ENCODE results near the gene MYG1. TPM values are rescaled to one million over a fixed set of nuclear protein-coding genes. Genes with fewer than 3 reads are reported as not detected.

The MYG1 gene, protein sequence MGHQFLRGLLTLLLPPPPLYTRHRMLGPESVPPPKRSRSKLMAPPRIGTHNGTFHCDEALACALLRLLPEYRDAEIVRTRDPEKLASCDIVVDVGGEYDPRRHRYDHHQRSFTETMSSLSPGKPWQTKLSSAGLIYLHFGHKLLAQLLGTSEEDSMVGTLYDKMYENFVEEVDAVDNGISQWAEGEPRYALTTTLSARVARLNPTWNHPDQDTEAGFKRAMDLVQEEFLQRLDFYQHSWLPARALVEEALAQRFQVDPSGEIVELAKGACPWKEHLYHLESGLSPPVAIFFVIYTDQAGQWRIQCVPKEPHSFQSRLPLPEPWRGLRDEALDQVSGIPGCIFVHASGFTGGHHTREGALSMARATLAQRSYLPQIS
- total RNA-seq: 10 to 100 TPM; 35.4 to 54.9 (median 38.0) TPM
- long read RNA-seq, donor 1, transcript C12orf10-201 (7 exons, 1,192 nt): major isoform, 68 of 79 reads
- long read RNA-seq, donor 1, transcript C12orf10-208 (4 exons, 813 nt): minor isoform, 7 of 79 reads
- long read RNA-seq, donor 1, partial matches to known transcripts: 0 of 79 reads
- long read RNA-seq, donor 1, other reads (novel, unspliced or antisense): 0 of 79 reads
- long read RNA-seq, donor 2, transcript C12orf10-201 (7 exons, 1,192 nt): major isoform, 39 of 42 reads
- long read RNA-seq, donor 2, partial matches to known transcripts: 0 of 42 reads
- long read RNA-seq, donor 2, other reads (novel, unspliced or antisense): 1 of 42 reads

DNA sequence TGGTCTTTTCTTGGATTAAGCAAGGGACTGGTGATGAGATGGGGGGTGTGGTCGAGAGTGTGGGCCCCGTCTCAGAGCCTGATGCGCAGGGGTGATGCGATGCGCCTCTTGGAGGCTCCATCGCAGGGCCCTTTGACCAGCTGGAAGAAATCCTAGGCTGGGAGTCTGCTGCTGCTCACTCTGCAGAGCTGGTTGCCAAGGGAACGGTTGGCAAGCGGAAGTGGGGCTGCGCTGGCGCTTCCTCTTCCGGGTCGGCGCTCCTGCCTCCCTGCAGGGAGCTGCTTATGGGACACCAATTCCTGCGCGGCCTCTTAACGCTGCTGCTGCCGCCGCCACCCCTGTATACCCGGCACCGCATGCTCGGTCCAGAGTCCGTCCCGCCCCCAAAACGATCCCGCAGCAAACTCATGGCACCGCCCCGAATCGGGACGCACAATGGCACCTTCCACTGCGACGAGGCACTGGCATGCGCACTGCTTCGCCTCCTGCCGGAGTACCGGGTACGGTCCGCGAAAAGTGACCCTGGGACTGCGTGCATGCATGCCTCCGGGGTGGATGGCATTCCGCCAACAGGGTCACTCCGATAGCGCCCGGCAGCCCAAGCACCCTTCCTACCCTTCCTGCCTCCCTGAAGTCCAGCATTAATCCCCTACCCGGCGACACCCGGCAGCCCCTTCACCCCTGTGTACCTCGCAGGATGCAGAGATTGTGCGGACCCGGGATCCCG, at the start of gene MYG1:
Gene MYG1 (plus strand): TSS at position 242 of the 727 bp plus-strand sequence. CDS start 43 bp downstream, at position 285.
- H3K4me1 ChIP-seq (ENCODE audit: low read depth): peaks cover 21% of the 10 kb centered on the region
- TF ChIP-seq, protein P1, sequence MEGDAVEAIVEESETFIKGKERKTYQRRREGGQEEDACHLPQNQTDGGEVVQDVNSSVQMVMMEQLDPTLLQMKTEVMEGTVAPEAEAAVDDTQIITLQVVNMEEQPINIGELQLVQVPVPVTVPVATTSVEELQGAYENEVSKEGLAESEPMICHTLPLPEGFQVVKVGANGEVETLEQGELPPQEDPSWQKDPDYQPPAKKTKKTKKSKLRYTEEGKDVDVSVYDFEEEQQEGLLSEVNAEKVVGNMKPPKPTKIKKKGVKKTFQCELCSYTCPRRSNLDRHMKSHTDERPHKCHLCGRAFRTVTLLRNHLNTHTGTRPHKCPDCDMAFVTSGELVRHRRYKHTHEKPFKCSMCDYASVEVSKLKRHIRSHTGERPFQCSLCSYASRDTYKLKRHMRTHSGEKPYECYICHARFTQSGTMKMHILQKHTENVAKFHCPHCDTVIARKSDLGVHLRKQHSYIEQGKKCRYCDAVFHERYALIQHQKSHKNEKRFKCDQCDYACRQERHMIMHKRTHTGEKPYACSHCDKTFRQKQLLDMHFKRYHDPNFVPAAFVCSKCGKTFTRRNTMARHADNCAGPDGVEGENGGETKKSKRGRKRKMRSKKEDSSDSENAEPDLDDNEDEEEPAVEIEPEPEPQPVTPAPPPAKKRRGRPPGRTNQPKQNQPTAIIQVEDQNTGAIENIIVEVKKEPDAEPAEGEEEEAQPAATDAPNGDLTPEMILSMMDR (IDR thresholded peaks at IDR 0.05): no peak
- H3K36me3 ChIP-seq (ENCODE audit: low read depth): no peaks in the 10 kb centered on the region
- peak within 1 kb of the TSS; percentile 59 for H3K4me3 ChIP-seq
- intact Hi-C loops (cut with DNase I, micrococcal nuclease): no loop called here
- ATAC-seq (peak; percentile 90), DNase-seq (peak; percentile 92 to 95 (median 93))
- H3K9me3 ChIP-seq: no peaks in the 10 kb centered on the region

DNA sequence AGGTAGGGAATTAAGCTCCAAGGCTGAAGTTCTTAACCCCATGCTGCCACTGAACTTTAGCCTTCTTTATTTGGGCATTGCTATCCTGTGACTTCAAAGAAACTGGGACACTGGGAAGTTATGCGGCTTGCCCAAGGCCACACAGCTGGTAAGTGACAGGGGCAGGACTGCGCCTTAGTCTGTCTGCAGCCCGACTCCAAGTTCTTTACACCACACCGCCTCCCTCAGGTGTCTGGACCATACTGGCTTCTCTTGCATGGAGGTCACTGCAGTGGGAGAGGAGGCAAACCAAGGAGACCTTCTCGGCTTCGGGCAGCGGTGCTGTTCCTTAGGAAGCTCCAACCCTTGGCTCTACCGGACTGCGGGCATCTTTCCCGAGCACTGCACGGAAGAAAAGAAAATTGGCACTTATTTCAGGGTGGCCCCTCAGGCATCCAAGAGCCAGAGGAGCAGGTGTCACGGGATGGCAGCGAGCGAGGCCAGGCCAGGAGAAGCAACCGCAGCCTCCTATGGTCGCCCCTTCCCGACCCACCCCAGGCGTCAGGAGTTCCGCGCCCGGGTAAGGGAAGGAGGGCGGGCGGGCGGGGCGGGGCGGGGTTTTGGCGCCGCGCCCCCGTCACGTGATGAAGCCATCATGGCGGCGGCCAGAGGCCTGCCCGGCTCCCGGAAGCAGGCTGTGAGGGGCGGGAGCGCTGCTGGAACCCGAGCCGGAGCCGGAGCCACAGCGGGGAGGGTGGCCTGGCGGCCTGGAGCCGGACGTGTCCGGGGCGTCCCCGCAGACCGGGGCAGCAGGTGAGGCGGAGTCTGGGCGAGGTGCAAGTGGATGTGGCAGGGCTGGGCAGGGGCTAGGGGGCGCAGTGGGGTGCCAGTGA, 47.8 kb upstream of the MYG1 start:
- DNase-seq (peak; percentile 79 to 88 (median 88)), ATAC-seq (peak; percentile 92)
- no peaks in the 10 kb centered on the region for H3K9me3 ChIP-seq
- TF ChIP-seq, protein P1 (IDR thresholded peaks at IDR 0.05): peak; percentile 22
- peak overlapping the region; percentile 81 for H3K4me3 ChIP-seq
- peaks cover 13% of the 10 kb centered on the region for H3K4me1 ChIP-seq (ENCODE audit: low read depth)
- no peaks in the 10 kb centered on the region for H3K36me3 ChIP-seq (ENCODE audit: low read depth)
- intact Hi-C loops (cut with DNase I, micrococcal nuclease): loop anchor here in 1 of 2 donors (5.0 kb wide), 1 partner anchor 39 kb away; no protein-coding TSS in a partner anchor

DNA sequence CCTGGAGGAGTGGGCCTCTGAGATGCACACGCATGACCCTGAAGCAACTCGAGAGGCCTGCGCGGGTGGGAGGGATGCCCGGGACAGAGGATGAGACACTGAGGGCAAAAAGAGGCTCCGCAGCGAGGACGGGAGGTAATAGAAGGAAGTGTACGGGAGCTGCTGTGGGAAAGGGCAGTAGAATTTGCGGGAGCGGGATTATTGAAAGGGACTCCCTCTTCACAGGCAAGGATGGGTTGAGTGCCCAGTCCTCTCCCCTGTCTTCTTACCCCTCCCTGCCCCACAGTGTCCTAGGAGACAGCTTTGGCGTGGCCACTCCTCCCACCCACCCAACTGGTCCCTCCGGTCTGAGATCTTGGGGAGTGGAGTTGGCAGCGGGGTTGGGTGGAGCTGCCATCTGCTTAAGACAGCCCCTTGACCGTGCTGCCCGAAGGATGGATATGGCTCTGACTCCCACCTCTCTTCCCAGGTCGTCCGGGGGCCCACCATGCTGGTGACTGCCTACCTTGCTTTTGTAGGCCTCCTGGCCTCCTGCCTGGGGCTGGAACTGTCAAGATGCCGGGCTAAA, 47.1 kb upstream of the MYG1 start:
- Histone ChIP-seq H3K4me3 (peak overlapping the region; percentile 81), H3K36me3 (ENCODE audit: low read depth) (no peaks in the 10 kb centered on the region), H3K9me3 (no peaks in the 10 kb centered on the region), H3K4me1 (ENCODE audit: low read depth) (peaks cover 13% of the 10 kb centered on the region)
- DNase-seq (peak; percentile 65 to 76 (median 72)), ATAC-seq (peak; percentile 53)
- intact Hi-C loops (cut with DNase I, micrococcal nuclease): loop anchor here in 1 of 2 donors (5.0 kb wide), 1 partner anchor 40 kb away; no protein-coding TSS in a partner anchor
- TF ChIP-seq, protein P1 (IDR thresholded peaks at IDR 0.05): no peak

DNA sequence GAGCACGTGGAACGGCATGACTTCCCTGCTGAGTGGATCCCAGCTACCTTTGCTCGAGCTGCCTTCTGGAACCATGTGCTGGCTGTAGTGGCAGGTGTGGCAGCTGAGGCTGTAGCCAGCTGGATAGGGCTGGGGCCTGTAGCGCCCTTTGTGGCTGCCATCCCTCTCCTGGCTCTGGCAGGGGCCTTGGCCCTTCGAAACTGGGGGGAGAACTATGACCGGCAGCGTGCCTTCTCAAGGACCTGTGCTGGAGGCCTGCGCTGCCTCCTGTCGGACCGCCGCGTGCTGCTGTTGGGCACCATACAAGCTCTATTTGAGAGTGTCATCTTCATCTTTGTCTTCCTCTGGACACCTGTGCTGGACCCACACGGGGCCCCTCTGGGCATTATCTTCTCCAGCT, 46.2 kb upstream of the MYG1 start:
- TF ChIP-seq, protein P1 (IDR thresholded peaks at IDR 0.05): no peak
- intact Hi-C loops (cut with DNase I, micrococcal nuclease): loop anchor here in 1 of 2 donors (5.0 kb wide), 1 partner anchor 41 kb away; no protein-coding TSS in a partner anchor
- Histone ChIP-seq H3K36me3 (ENCODE audit: low read depth) (no peaks in the 10 kb centered on the region), H3K4me3 (no peak overlapping the region), H3K4me1 (ENCODE audit: low read depth) (peaks cover 13% of the 10 kb centered on the region), H3K9me3 (no peaks in the 10 kb centered on the region)
- DNase-seq: peak in 1 of 3 donors; percentile 33
- no peak for ATAC-seq
